HEK293T (cell line): ENCODE results near the gene IFI30.

Source experiments
- BHLHE40 ChIP-seq: fragments of 450-650 bp; IDR thresholded peaks from 2 replicates; pipeline ENCODE4 v1.6.1; 2016; ENCODE audit warnings: mild to moderate bottlenecking, moderate library complexity, borderline replicate concordance
- FOXA1 ChIP-seq: fragments of 450-650 bp; IDR thresholded peaks from 2 replicates; pipeline ENCODE4 v1.6.1; 2016; ENCODE audit warnings: mild to moderate bottlenecking
- L3MBTL2 ChIP-seq: fragments of 450-650 bp; conservative IDR thresholded peaks from 2 replicates; pipeline ENCODE4 v1.6.1; 2016; ENCODE audit warnings: mild to moderate bottlenecking
- SP1 ChIP-seq: fragments of 450-650 bp; IDR thresholded peaks from 2 replicates; pipeline ENCODE4 v1.6.1; 2017
- TARDBP ChIP-seq: fragments of 450-650 bp; IDR thresholded peaks from 2 replicates; pipeline ENCODE4 v1.6.1; 2016
- ZNF384 ChIP-seq: fragments of 450-650 bp; IDR thresholded peaks from 2 replicates; pipeline ENCODE4 v1.6.1; 2016

DNA sequence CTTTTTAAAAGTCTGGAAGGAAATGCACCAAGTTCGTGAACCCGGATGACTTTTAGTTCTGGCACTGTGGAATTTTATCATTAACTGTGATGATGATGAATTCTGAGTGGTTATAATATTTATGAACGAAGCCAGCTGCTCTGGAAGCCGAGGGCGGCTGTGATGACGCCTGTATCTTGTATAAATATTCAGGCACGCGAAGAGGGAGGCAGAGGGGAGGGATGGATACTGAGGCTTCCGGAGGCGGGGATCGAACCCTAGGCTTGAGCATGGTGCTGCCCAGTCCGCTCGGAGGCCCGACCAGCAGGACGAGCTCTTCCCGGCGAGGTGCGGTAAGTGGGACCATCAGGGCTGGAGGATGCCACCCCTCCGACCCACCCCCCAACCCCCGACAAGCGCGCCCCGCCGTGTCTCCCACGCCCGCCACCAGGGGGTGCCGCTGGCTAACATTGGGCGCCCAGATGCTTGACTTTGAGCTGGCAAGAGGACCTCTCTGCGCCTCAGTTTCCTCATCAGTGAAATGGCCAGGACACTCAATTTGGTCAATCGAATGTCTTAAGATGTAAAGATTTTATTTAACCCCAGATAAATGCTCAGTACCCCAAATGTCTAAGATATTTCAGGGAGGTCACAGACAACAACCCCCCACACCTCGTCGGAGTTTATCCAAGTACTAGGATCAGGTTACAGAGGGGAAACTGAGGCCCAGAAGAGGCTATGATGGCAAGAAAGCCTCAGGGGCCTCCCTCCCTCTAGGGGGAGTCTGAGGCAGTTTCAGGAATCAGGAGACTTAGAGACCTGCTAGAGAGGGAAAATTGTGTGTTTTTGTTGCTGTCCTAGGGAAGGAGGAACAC is 34.7 kb downstream of the IFI30 start:
- no peak for TF ChIP-seq L3MBTL2
- TF ChIP-seq FOXA1: no peak
- TF ChIP-seq ZNF384: no peak
- TF ChIP-seq BHLHE40: no peak
- no peak for TF ChIP-seq SP1
- no peak for TF ChIP-seq TARDBP
